Measurements from ENCODE around the gene SLC12A3. TPM values are rescaled to one million over a fixed set of nuclear protein-coding genes. Genes with fewer than 3 reads are reported as not detected.

The SLC12A3 gene, protein sequence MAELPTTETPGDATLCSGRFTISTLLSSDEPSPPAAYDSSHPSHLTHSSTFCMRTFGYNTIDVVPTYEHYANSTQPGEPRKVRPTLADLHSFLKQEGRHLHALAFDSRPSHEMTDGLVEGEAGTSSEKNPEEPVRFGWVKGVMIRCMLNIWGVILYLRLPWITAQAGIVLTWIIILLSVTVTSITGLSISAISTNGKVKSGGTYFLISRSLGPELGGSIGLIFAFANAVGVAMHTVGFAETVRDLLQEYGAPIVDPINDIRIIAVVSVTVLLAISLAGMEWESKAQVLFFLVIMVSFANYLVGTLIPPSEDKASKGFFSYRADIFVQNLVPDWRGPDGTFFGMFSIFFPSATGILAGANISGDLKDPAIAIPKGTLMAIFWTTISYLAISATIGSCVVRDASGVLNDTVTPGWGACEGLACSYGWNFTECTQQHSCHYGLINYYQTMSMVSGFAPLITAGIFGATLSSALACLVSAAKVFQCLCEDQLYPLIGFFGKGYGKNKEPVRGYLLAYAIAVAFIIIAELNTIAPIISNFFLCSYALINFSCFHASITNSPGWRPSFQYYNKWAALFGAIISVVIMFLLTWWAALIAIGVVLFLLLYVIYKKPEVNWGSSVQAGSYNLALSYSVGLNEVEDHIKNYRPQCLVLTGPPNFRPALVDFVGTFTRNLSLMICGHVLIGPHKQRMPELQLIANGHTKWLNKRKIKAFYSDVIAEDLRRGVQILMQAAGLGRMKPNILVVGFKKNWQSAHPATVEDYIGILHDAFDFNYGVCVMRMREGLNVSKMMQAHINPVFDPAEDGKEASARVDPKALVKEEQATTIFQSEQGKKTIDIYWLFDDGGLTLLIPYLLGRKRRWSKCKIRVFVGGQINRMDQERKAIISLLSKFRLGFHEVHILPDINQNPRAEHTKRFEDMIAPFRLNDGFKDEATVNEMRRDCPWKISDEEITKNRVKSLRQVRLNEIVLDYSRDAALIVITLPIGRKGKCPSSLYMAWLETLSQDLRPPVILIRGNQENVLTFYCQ
- 0.08 TPM in 1 of 2 replicates, not detected in the other for total RNA-seq

DNA sequence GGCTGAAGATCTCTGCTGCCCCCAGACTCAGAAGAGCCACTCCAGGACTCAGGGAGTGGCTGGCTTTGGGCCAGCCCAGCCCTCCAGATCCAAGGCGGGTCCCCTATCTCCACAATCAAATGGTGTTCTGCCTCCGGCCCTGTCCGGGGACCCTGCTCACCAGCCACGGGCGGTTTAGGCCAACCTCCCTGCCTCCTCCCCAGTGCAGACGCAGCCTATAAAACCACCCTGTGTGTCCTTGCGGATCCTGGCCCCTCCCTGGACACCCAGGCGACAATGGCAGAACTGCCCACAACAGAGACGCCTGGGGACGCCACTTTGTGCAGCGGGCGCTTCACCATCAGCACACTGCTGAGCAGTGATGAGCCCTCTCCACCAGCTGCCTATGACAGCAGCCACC is at the start of gene SLC12A3:
SLC12A3 (plus strand) TSS at position 248 of the 400 bp plus-strand sequence; CDS start at position 277, 29 bp downstream.

DNA sequence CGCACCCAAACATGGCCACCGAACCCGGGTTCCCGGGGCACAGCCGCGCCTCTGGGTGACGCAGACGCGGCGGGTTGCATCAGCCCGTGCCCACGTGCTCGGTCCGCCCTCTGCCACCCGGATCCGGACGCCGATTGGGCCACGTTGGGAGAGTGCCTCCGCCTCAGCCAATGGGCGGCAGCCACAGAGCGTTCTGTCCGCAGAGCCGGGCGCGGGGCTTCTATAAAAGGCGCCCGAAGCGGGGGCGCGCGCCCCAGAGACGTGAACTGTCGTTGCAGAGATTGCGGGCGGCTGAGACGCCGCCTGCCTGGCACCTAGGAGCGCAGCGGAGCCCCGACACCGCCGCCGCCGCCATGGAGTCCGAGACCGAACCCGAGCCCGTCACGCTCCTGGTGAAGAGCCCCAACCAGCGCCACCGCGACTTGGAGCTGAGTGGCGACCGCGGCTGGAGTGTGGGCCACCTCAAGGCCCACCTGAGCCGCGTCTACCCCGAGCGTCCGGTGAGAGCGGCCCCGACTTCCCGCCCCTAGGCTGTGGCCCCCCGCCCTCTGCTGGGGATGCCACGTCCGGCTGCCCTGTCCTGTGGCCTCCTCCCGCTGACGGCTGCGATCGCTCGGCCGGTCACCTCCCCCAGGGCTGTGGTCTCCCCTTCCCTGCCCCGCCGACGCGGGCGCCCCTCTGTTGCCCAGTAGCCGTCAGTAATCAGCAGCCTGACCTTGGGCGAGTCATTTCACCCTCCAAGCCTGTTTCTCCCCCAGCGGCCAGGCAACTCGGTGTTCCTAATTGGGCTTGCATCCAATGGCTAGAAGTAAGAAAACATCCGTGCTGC is 67.1 kb downstream of the SLC12A3 start, which contains the start of gene HERPUD1:
HERPUD1 (plus strand) TSS at position 251 of the 829 bp plus-strand sequence; CDS start at position 354, 103 bp downstream.

DNA sequence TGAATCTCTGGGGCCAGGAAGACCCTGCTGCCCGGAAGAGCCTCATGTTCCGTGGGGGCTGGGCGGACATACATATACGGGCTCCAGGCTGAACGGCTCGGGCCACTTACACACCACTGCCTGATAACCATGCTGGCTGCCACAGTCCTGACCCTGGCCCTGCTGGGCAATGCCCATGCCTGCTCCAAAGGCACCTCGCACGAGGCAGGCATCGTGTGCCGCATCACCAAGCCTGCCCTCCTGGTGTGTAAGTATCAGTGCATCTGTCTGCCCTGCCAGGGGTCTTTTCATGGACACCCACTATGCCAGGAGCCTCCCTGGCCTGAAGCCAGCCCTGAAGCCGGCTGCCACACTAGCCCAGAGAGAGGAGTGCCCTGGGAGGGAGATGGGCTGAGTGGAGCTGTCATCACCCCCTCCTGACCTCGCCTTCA is 96.9 kb downstream of the SLC12A3 start, which contains the start of gene CETP:
CETP (plus strand) TSS at position 100 of the 431 bp plus-strand sequence; CDS start at position 130, 30 bp downstream.

Other genes starting within 250 kb of the SLC12A3 start
- gene MT1E, start 239.4 kb upstream of the SLC12A3 start, total RNA-seq = 18.8 and 161 TPM in 2 replicates
- 0.23 and 1.1 TPM in 2 replicates for gene MT1M, start 232.5 kb upstream of the SLC12A3 start, total RNA-seq
- gene MT1A, start 226.5 kb upstream of the SLC12A3 start, total RNA-seq = 3.5 and 5.2 TPM in 2 replicates
- not detected in 2 replicates for gene MT1B, start 213.3 kb upstream of the SLC12A3 start, total RNA-seq
- 12.2 and 42.8 TPM in 2 replicates for gene MT1F, start 207.2 kb upstream of the SLC12A3 start, total RNA-seq
- gene MT1G, start 197.1 kb upstream of the SLC12A3 start, total RNA-seq = 12.8 and 14.0 TPM in 2 replicates
- 10.1 TPM in 1 of 2 replicates, not detected in the other for gene MT1H, start 195.4 kb upstream of the SLC12A3 start, total RNA-seq
- 538 and 897 TPM in 2 replicates for gene MT1X, start 182.7 kb upstream of the SLC12A3 start, total RNA-seq
- 62.4 and 96.1 TPM in 2 replicates for gene NUP93, start 135.1 kb upstream of the SLC12A3 start, total RNA-seq
- gene HERPUD1, start 66.9 kb downstream of the SLC12A3 start, total RNA-seq = 185 and 220 TPM in 2 replicates
- not detected in 2 replicates for gene CETP, start 96.7 kb downstream of the SLC12A3 start, total RNA-seq
- 1.5 and 1.6 TPM in 2 replicates for gene NLRC5, start 124.3 kb downstream of the SLC12A3 start, total RNA-seq
- 15.1 and 22.6 TPM in 2 replicates for gene CPNE2, start 227.4 kb downstream of the SLC12A3 start, total RNA-seq

Data from hair follicular keratinocyte (primary cell).